ENCODE measurements around the gene STRADA. TPM values are rescaled to one million over a fixed set of nuclear protein-coding genes. Genes with fewer than 3 reads are reported as not detected.

The STRADA gene
- total and polyA plus RNA-seq, 9 of the 15 experiments (the other 6 are each of a cell fraction or from before 2014, with no cell fraction given) = 6.6 to 33.0 (median 20.5) TPM

DNA sequence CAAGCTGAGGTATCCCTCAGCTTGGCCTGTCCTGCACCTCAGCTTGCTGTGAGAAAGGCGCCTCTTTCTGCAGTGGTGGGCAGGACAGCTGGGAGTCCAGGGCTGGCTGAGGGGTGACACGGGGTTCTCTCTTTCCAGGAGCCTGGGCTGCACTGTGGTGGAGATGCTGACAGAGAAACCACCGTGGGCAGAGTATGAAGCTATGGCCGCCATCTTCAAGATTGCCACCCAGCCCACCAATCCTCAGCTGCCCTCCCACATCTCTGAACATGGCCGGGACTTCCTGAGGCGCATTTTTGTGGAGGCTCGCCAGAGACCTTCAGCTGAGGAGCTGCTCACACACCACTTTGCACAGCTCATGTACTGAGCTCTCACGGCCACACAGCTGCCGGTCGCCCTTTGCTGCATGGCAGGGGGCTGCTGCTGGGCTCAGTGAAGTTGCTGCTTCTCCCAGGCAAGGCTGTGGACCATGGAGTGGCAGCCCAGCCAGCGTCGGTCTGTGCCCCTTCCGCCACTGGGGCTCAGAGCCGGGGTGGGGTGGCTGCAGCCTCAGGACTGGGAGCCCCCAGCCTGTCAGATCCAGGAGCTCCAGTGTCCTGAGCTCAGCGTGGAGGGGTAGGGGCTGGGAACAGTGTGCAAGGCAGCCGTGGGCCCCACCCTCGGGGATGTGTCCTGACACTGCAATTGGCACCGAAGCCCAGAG is 48.0 kb downstream of the STRADA start:
- BruUV-seq (replicated peaks) = no TSS peak
- no peaks in the 10 kb centered on the region for H3K79me2 ChIP-seq (ENCODE audit: control insufficient read depth, insufficient read depth, low read length)
- no peak overlapping the region for H3K4me2 ChIP-seq (ENCODE audit: insufficient read depth, low read length)
- no peak overlapping the region for H3K4me3 ChIP-seq
- intact Hi-C loops (cut with micrococcal nuclease) = loop anchor here (10.0 kb wide), 1 partner anchor 141 kb away; no protein-coding TSS in a partner anchor
- H3K9ac ChIP-seq (ENCODE audit: insufficient read depth in 1 of 2, low read depth in 2 of 2, low read length in 2 of 2) = peak overlapping the region in 1 of 2 experiments; percentile 46; a peak in 1 of 4 replicates
- CTCF ChIA-PET (ENCODE audit: low intra/inter-chr PET ratio) = no interaction called here
- no peak overlapping the region for H2AFZ ChIP-seq (ENCODE audit: low read depth, low read length)
- DNase-seq (ENCODE audit: extremely low read depth in 1 of 4, low spot score in 3 of 4) = no peak
- FAIRE-seq = no peak
- no peaks in the 10 kb centered on the region for H3K9me3 ChIP-seq (replicated peaks; ENCODE audit: control insufficient read depth, insufficient read depth, low read depth, low read length)
- H3K27ac ChIP-seq (ENCODE audit: extremely low read depth, low read depth, low read length) = no peak overlapping the region
- TF ChIP-seq, protein P1, sequence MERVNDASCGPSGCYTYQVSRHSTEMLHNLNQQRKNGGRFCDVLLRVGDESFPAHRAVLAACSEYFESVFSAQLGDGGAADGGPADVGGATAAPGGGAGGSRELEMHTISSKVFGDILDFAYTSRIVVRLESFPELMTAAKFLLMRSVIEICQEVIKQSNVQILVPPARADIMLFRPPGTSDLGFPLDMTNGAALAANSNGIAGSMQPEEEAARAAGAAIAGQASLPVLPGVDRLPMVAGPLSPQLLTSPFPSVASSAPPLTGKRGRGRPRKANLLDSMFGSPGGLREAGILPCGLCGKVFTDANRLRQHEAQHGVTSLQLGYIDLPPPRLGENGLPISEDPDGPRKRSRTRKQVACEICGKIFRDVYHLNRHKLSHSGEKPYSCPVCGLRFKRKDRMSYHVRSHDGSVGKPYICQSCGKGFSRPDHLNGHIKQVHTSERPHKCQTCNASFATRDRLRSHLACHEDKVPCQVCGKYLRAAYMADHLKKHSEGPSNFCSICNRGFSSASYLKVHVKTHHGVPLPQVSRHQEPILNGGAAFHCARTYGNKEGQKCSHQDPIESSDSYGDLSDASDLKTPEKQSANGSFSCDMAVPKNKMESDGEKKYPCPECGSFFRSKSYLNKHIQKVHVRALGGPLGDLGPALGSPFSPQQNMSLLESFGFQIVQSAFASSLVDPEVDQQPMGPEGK (CRISPR knock-in tag; IDR thresholded peaks at IDR 0.05; ENCODE audit: borderline replicate concordance) = no peak
- peak; percentile 37; the same call in 1 of the 2 replicates for TF ChIP-seq POLR2G (IDR thresholded peaks at IDR 0.05; ENCODE audit: low read depth, low read length)
- 74% methylated on average over 15 of the region's 18 CpGs for WGBS (ENCODE audit: insufficient coverage, low coverage, missing lambda C conversion rate)
- in situ Hi-C loops (cut with MboI) = no loop called here
- no peak for ATAC-seq
- peaks cover 7% of the 10 kb centered on the region for H4K20me1 ChIP-seq (replicated peaks; ENCODE audit: control insufficient read depth, insufficient read depth, low read length)
- peaks cover 0 to 18% of the 10 kb centered on the region in 2 experiments; a peak in 2 of 5 replicates for H3K4me1 ChIP-seq (replicated peaks in 1 of 2; ENCODE audit: control insufficient read depth in 2 of 2, insufficient read depth in 2 of 2, low read length in 2 of 2)
- peaks cover 3% of the 10 kb centered on the region for H3K9me1 ChIP-seq (ENCODE audit: control insufficient read depth, insufficient read depth, low read length)
- POLR2A ChIA-PET = interaction anchor here (0.6 to 1.3 kb wide), 3 partner anchors 8 to 16 kb away, joined by 3 to 4 read pairs (median 4); no protein-coding TSS in a partner anchor
- H3K27me3 ChIP-seq (ENCODE audit: control insufficient read depth in 2 of 2, insufficient read depth in 2 of 2, low read length in 2 of 2) = no peaks in the 10 kb centered on the region
- peaks cover 33% of the 10 kb centered on the region; the same call in 2 of the 3 replicates for H3K36me3 ChIP-seq (ENCODE audit: control insufficient read depth, insufficient read depth, low read length)

Measured in K562 (cell line).